Choroid plexus epithelial cell (primary cell): ENCODE measurements around the gene ASCC1.

Source experiments
- DNase-seq: peaks from one replicate; pipeline ENCODE4 v3.0.0-alpha.2; 2010; ENCODE audit warnings: low read depth
- H3K4me3 ChIP-seq: 2 replicates; pipeline ENCODE4 v1.5.1; 2011; ENCODE audit warnings: low read depth, mild to moderate bottlenecking, control low read depth, low read length, moderate library complexity
- CTCF ChIP-seq: conservative IDR thresholded peaks from 2 replicates; pipeline ENCODE4 v1.5.1; 2011; ENCODE audit warnings: low read depth, mild to moderate bottlenecking, control low read depth, inconsistent platforms, low read length, moderate library complexity

The ASCC1 gene

GRCh38 chr10:72092987-72093386, 123.1 kb downstream of the ASCC1 start:
- no peak for TF ChIP-seq CTCF
- no peak for DNase-seq
- no peak overlapping the region for H3K4me3 ChIP-seq

GRCh38 chr10:72092171-72092924, 123.7 kb downstream of the ASCC1 start:
- DNase-seq, result no peak
- TF ChIP-seq CTCF, result no peak
- no peak overlapping the region for H3K4me3 ChIP-seq

- DNase-seq, result no peak
Observed at GRCh38 chr10:72090326-72090725, 125.8 kb downstream of the ASCC1 start.

GRCh38 chr10:72089618-72090017, 126.5 kb downstream of the ASCC1 start:
- TF ChIP-seq CTCF, result no peak
- DNase-seq, result peak; percentile 19
- H3K4me3 ChIP-seq, result no peak overlapping the region

More at GRCh38 chr10:72090326-72090725, 125.8 kb downstream of the ASCC1 start:
- TF ChIP-seq CTCF, result no peak
- no peak overlapping the region for H3K4me3 ChIP-seq

GRCh38 chr10:72088889-72089575, 127.0 kb downstream of the ASCC1 start:
- H3K4me3 ChIP-seq, result no peak overlapping the region
- TF ChIP-seq CTCF, result no peak
- peak; percentile 41 for DNase-seq

- peak; percentile 22 for DNase-seq
- TF ChIP-seq CTCF, result no peak
- peak within 1 kb of the TSS; percentile 49 for H3K4me3 ChIP-seq
Observed at GRCh38 chr10:72087969-72088888, 127.8 kb downstream of the ASCC1 start, which contains the start of gene SPOCK2. Gene SPOCK2 (minus strand): TSS chr10:72088551. CDS start chr10:72088328, 223 bp downstream.
